ENCODE data around the gene FZD10. TPM values are rescaled to one million over a fixed set of nuclear protein-coding genes. Genes with fewer than 3 reads are reported as not detected.

The FZD10 gene
- total RNA-seq, 4 donors from 2014 or later, result 1.2 to 4.7 (median 2.5) TPM

- Histone ChIP-seq H3K27me3 (peaks cover 27% of the 10 kb centered on the region), H3K4me3 (replicated peaks in 1 of 3) (no peak overlapping the region), H3K36me3 (no peaks in the 10 kb centered on the region), H3K4me1 (peaks cover 0 to 27% of the 10 kb centered on the region in 2 donors), H3K9me3 (no peaks in the 10 kb centered on the region), H3K27ac (no peak overlapping the region)
- 34 to 48% methylated on average over 7 of the region's 7 CpGs for WGBS, 2 donors
- intact Hi-C loops (cut with DNase I), result no loop called here
- no peak for TF ChIP-seq POLR2A (IDR thresholded peaks at IDR 0.05)
- no peak for TF ChIP-seq CTCF (IDR thresholded peaks at IDR 0.05)
- DNase-seq, result no peak
These were observed 3.6 kb upstream of the FZD10 start for GRCh38 chr12:130158754-130159059.

GRCh38 chr12:130160306-130160705, 2.0 kb upstream of the FZD10 start:
- Histone ChIP-seq H3K9me3 (no peaks in the 10 kb centered on the region), H3K4me3 (replicated peaks in 1 of 3) (no peak overlapping the region), H3K36me3 (no peaks in the 10 kb centered on the region), H3K4me1 (peaks cover 0 to 27% of the 10 kb centered on the region in 2 donors), H3K27ac (peak overlapping the region in 1 of 3 donors; percentile 46), H3K27me3 (peaks cover 37% of the 10 kb centered on the region)
- no peak for DNase-seq
- TF ChIP-seq CTCF (IDR thresholded peaks at IDR 0.05) (no peak), POLR2A (IDR thresholded peaks at IDR 0.05) (no peak)
- 14 to 15% methylated on average over 7 of the region's 7 CpGs for WGBS, 2 donors
- intact Hi-C loops (cut with DNase I), result no loop called here

GRCh38 chr12:130160711-130161231, 1.5 kb upstream of the FZD10 start:
- H3K27me3 ChIP-seq, result peaks cover 37% of the 10 kb centered on the region
- intact Hi-C loops (cut with DNase I), result no loop called here
- H3K36me3 ChIP-seq, result no peaks in the 10 kb centered on the region
- DNase-seq, result no peak
- H3K4me1 ChIP-seq, result peaks cover 0 to 27% of the 10 kb centered on the region in 2 donors
- peak overlapping the region in 2 of 3 donors; percentile 46 to 65 for H3K27ac ChIP-seq
- no peak for TF ChIP-seq POLR2A (IDR thresholded peaks at IDR 0.05)
- no peak for TF ChIP-seq CTCF (IDR thresholded peaks at IDR 0.05)
- no peaks in the 10 kb centered on the region for H3K9me3 ChIP-seq
- 4% methylated on average over 15 to 21 of the region's 44 CpGs for WGBS, 2 donors
- H3K4me3 ChIP-seq (replicated peaks in 1 of 3), result peak overlapping the region in 1 of 3 donors; percentile 28

GRCh38 chr12:130161261-130162243, 712 bp upstream of the FZD10 start:
- peaks cover 0 to 27% of the 10 kb centered on the region in 2 donors for H3K4me1 ChIP-seq
- no peak for TF ChIP-seq CTCF (IDR thresholded peaks at IDR 0.05)
- no peak for TF ChIP-seq POLR2A (IDR thresholded peaks at IDR 0.05)
- peak; percentile 15 to 33 for DNase-seq
- no peaks in the 10 kb centered on the region for H3K9me3 ChIP-seq
- intact Hi-C loops (cut with DNase I), result no loop called here
- peak overlapping the region in 2 of 3 donors; percentile 46 to 65 for H3K27ac ChIP-seq
- peaks cover 31% of the 10 kb centered on the region for H3K27me3 ChIP-seq
- WGBS, 2 donors, result 1 to 6% methylated on average over 35 to 48 of the region's 87 CpGs
- H3K4me3 ChIP-seq (replicated peaks in 1 of 3), result peak overlapping the region in 1 of 3 donors; percentile 28
- no peaks in the 10 kb centered on the region for H3K36me3 ChIP-seq

All from thyroid gland (tissue), 4 donors.